Adipocyte (in vitro differentiated cells): Measurements from ENCODE around the gene UBE2L3.
"Not testable (repeated sequence)": the region's sequence is repeated elsewhere in the genome, so short reads cannot be mapped to it uniquely, and the experiment has no call there.

ENCODE experiments used
- DNase-seq: peaks from one replicate; pipeline ENCODE4 v3.0.0-alpha.2; 2015; ENCODE audit warnings: low read depth
- H3K27me3 ChIP-seq: replicated peaks from 2 replicates; pipeline ENCODE4 v1.7.0; 2013; ENCODE audit warnings: mild to moderate bottlenecking, low read length, moderate library complexity; ENCODE audit not compliant: control insufficient read depth, insufficient read depth
- H3K36me3 ChIP-seq: 2 replicates; pipeline ENCODE4 v1.7.0; 2013; ENCODE audit warnings: low read length, mild to moderate bottlenecking, moderate library complexity; ENCODE audit not compliant: control insufficient read depth, insufficient read depth, severe bottlenecking
- H3K4me1 ChIP-seq: 2 replicates; pipeline ENCODE4 v1.7.0; 2013; ENCODE audit warnings: mild to moderate bottlenecking, low read length, moderate library complexity; ENCODE audit not compliant: control insufficient read depth, insufficient read depth
- H3K4me3 ChIP-seq: 2 replicates; pipeline ENCODE4 v1.7.0; 2013; ENCODE audit warnings: mild to moderate bottlenecking, low read length, moderate library complexity
- H3K9ac ChIP-seq: 2 replicates; pipeline ENCODE4 v1.7.0; 2013; ENCODE audit warnings: mild to moderate bottlenecking, low read length, moderate library complexity
- H3K9me3 ChIP-seq: 2 replicates; pipeline ENCODE4 v1.7.0; 2013; ENCODE audit warnings: mild to moderate bottlenecking, low read length, moderate library complexity; ENCODE audit not compliant: control insufficient read depth

UBE2L3 gene

DNA sequence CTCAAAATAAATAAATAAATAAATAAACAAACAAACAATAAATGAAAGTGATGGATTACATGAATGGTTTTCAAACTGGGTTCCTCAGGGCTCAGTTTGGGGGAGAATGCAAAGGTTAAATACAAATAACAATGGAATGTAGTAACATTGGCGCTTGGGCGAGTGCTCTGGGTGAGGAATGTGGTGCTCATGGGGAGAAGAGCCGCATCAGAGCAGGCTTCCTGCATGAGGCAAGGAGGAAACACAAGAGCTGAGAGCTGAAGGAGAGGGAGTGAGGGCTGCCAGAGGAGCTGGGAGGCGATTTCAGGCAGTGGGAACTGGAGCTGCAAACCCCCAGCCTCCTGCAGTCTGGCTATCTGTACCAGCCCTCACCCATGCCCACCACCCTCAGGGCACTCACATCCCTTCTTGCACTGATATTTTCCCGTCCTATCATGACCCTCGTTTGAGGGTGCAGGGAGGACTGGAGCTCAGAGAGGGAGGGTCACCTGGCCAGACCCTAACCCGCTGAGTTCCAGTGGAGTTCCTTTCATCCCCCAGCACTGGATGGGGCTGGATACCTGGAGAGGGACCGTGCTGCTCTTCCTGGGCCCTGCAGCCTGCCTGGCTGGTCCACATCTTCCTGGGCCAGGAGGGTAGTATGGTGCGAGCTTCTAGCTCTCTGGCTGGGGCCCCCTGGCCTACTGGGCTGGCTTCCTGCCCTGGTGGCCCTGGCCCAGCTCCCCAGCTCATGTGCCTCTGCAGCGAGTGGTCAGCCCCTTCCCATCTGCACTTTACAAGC lies 8.0 kb upstream of the UBE2L3 start:
- not testable (repeated sequence) for H3K27me3 ChIP-seq, DNase-seq

DNA sequence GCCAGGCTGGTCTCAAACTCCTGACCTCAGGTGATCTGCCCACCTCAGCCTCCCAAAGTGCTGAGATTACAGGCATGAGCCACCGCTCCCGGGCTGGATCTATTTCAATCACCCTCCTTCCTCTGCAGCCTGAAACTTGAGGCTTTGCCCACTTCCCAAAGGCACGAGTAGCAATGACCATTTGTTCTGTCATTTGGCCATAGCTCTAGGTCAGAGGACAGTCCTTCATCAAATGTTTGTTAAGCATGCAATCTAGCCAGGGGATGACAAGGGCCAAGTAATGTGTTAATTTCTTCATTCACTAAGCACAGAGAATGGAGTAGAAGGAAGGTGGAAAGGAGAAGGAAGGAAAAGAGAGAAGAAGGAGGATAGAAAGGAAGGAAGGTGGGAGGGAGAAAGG lies 6.9 kb upstream of the UBE2L3 start:
- not testable (repeated sequence) for H3K4me1 ChIP-seq, H3K9ac ChIP-seq, H3K9me3 ChIP-seq, H3K4me3 ChIP-seq, DNase-seq, H3K36me3 ChIP-seq, H3K27me3 ChIP-seq

More for the DNA sequence above, 8.0 kb upstream of the UBE2L3 start:
- H3K4me1 ChIP-seq, H3K9ac ChIP-seq, H3K9me3 ChIP-seq, H3K36me3 ChIP-seq, H3K4me3 ChIP-seq: not testable (repeated sequence)

DNA sequence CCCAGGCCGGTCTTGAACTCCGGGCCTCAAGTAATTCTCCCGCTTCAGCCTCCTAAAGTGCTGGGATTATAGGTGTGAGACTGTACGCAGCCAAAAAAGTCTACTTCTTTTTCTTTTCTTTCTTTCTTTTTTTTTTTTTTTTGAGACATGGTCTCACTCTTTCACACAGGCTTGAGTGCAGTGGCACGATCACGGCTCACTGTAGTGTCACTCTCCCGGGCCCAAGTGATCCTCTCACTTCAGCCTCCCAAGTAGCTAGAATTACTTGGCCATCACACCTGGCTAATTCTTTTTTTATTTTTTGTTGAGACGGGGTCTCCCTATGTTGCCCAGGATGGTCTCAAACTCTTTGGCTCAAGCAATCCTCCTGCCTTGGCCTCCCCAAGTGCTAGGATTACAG lies 3.6 kb upstream of the UBE2L3 start:
- Histone ChIP-seq H3K27me3 (no peaks in the 10 kb centered on the region), H3K9ac (no peak overlapping the region), H3K9me3 (no peaks in the 10 kb centered on the region), H3K4me3 (no peak overlapping the region), H3K4me1 (no peaks in the 10 kb centered on the region), H3K36me3 (no peaks in the 10 kb centered on the region)
- DNase-seq = no peak

- no peaks in the 10 kb centered on the region for H3K36me3 ChIP-seq
- H3K9ac ChIP-seq = no peak overlapping the region
- H3K4me3 ChIP-seq = no peak overlapping the region
- H3K9me3 ChIP-seq = no peaks in the 10 kb centered on the region
- peaks cover 3% of the 10 kb centered on the region for H3K4me1 ChIP-seq
- H3K27me3 ChIP-seq = no peaks in the 10 kb centered on the region
- DNase-seq = no peak
Measured at GRCh38 chr22:21564411-21564810, 3.1 kb upstream of the UBE2L3 start.

- Histone ChIP-seq H3K4me1 (peaks cover 41% of the 10 kb centered on the region), H3K9me3 (no peaks in the 10 kb centered on the region), H3K36me3 (no peaks in the 10 kb centered on the region), H3K27me3 (no peaks in the 10 kb centered on the region), H3K9ac (peak overlapping the region; percentile 98), H3K4me3 (peak overlapping the region; percentile 98)
- peak; percentile 69 for DNase-seq
Measured at GRCh38 chr22:21568347-21569075, 997 bp downstream of the UBE2L3 start.

- H3K27me3 ChIP-seq, DNase-seq, H3K36me3 ChIP-seq, H3K9me3 ChIP-seq: not testable (repeated sequence)
- Histone ChIP-seq H3K4me1 (peaks cover 45% of the 10 kb centered on the region), H3K9ac (peak overlapping the region; percentile 98), H3K4me3 (peak overlapping the region; percentile 98)
Measured at GRCh38 chr22:21569076-21569427, 1.5 kb downstream of the UBE2L3 start.

- H3K9ac ChIP-seq = peak overlapping the region; percentile 98
- H3K27me3 ChIP-seq = no peaks in the 10 kb centered on the region
- DNase-seq = no peak
- H3K9me3 ChIP-seq = no peaks in the 10 kb centered on the region
- H3K4me3 ChIP-seq = peak overlapping the region; percentile 98
- H3K4me1 ChIP-seq = peaks cover 51% of the 10 kb centered on the region
- no peaks in the 10 kb centered on the region for H3K36me3 ChIP-seq
Measured at GRCh38 chr22:21569459-21570170, 2.1 kb downstream of the UBE2L3 start.

GRCh38 chr22:21570398-21570797 lies 2.9 kb downstream of the UBE2L3 start:
- Histone ChIP-seq H3K4me1 (peaks cover 51% of the 10 kb centered on the region), H3K36me3 (no peaks in the 10 kb centered on the region), H3K27me3 (no peaks in the 10 kb centered on the region), H3K9me3 (no peaks in the 10 kb centered on the region), H3K4me3 (peak overlapping the region; percentile 36), H3K9ac (no peak overlapping the region)
- no peak for DNase-seq

- no peak for DNase-seq
- Histone ChIP-seq H3K9ac (no peak overlapping the region), H3K27me3 (no peaks in the 10 kb centered on the region), H3K4me3 (peak overlapping the region; percentile 36), H3K36me3 (no peaks in the 10 kb centered on the region), H3K9me3 (no peaks in the 10 kb centered on the region), H3K4me1 (peaks cover 51% of the 10 kb centered on the region)
Measured at GRCh38 chr22:21571679-21572078, 4.2 kb downstream of the UBE2L3 start.

GRCh38 chr22:21573293-21573734 lies 5.8 kb downstream of the UBE2L3 start:
- H3K4me1 ChIP-seq = peaks cover 53% of the 10 kb centered on the region
- no peak for DNase-seq
- no peaks in the 10 kb centered on the region for H3K27me3 ChIP-seq
- no peaks in the 10 kb centered on the region for H3K9me3 ChIP-seq
- H3K9ac ChIP-seq = no peak overlapping the region
- no peak overlapping the region for H3K4me3 ChIP-seq
- no peaks in the 10 kb centered on the region for H3K36me3 ChIP-seq

DNA sequence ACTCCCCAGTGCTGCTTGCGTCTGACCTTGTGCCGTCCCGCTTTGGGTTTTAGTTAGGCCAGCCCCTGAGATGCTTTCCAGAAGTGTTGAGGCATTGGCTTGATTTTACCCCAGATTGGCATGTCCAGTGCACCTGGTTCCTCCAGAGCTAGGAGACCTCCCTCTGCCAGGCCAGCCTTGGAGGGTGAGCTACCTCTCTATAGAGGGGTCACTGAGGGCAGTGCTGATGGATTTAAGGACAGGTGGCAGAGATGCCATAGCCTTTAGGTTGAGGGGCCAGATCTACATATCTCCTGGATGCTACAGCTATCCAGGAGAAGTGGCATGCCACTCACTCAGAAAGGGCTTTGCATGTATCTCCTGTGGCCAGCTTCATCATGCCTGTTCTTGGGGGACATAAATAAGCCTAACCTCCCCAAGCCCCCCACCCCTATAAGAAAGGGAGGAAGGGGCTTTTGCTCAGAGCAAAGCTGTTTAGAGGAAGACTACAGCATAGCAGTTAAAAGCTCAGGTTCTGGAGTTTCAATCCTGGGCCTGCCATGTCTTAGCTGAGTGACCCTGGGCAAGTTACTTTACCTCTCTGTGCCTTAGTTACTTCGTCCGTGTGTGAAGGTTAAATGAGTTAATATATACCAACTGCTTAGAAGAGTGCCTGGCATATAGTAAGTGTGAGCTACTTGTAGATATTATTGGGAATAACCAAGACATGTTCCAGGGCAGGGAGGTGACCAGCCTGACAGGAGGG lies 6.4 kb downstream of the UBE2L3 start:
- Histone ChIP-seq H3K36me3 (no peaks in the 10 kb centered on the region), H3K27me3 (no peaks in the 10 kb centered on the region), H3K4me1 (peaks cover 56% of the 10 kb centered on the region), H3K9me3 (no peaks in the 10 kb centered on the region), H3K9ac (no peak overlapping the region), H3K4me3 (no peak overlapping the region)
- no peak for DNase-seq
